EH (cell line): ENCODE results near the gene VEZT.
"Not testable (repeated sequence)": the region's sequence is repeated elsewhere in the genome, so short reads cannot be mapped to it uniquely, and the experiment has no call there.

Source experiments
- DNase-seq: peaks from one replicate; pipeline ENCODE4 v3.0.0-alpha.2; 2015; ENCODE audit warnings: low read depth

VEZT gene

DNA sequence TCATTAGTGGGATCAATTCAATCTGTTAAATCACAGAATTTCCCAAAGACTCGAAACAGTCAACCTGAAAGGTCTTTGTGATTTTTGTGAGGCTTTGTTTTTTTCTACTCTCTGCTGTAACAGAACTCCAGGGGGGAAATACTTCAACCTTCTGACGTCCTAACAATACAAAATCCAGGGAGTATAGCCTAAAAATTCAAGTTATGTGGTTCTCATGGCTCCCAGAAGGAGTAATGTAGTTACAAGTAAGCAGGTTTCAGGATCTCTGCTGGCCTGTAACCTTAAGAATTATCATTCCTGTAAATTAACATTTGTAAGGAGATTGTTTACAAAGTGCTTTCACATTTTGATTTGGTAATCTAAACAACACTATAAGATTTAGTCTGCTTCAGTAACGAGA, 39.9 kb downstream of the VEZT start:
- DNase-seq: no peak

GRCh38 chr12:95258151-95258550, 40.5 kb downstream of the VEZT start:
- peak; percentile 33 for DNase-seq

DNA sequence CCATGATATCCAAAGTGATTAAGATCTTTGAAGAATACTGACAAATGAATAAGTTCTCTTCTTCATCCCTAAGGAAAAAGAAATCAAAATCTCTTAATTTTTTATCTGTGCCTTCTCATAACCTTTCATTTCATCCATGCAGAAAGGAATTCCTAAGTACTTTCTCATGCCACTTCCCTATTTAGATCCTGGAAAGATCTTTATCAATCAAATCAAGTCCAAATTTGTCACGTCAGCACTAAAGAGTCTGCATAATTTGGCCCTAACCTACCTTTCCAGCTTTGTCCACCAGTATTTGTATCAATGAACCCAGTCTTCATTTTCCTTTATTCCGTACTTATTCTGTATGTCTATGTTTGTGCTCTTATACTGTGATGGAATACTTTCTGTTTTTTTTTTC, 41.2 kb downstream of the VEZT start:
- peak; percentile 10 for DNase-seq

- DNase-seq: no peak
These were observed 41.8 kb downstream of the VEZT start for GRCh38 chr12:95259368-95259767.

GRCh38 chr12:95261109-95261508, 43.5 kb downstream of the VEZT start:
- DNase-seq: no peak

DNA sequence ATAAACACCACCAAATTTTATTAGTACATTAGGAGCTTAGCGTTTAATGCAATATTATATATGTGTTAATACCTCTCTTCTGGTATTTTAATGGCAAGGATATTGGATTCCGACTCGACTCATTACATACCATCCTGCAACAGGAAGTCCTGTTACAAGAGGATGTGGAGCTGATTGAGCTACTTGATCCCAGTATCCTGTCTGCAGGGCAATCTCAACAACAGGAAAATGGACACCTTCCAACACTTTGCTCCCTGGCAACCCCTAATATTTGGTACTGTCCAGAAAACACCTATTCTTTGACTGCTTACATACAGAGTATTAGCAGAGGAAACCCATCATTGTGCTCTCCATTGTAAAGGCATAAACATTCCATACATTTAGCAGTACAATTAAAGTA, 45.2 kb downstream of the VEZT start:
- peak; percentile 41 for DNase-seq

GRCh38 chr12:95265765-95266164, 48.2 kb downstream of the VEZT start:
- DNase-seq: no peak

GRCh38 chr12:95266254-95266653, 48.6 kb downstream of the VEZT start:
- no peak for DNase-seq

DNA sequence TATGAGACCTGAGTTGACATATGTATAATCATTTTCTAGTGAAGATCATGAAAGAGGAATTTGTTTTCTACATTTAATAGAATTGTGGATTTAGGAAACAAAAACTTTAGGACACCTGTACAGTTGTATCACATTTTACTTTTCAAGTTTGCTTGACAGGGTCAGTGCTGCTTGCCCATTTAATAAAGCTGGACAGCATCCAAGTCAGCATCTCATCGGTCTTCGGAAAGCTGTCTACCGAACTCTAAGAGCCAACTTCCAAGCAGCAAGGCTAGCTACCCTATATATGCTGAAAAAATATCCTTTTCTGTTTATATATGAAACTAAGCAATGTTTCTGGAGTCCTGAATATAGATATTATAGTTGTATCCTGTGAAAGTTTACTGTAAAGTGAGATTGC, 52.3 kb downstream of the VEZT start:
- DNase-seq: no peak

- no peak for DNase-seq
These were observed 53.9 kb downstream of the VEZT start for GRCh38 chr12:95271465-95271864.

DNA sequence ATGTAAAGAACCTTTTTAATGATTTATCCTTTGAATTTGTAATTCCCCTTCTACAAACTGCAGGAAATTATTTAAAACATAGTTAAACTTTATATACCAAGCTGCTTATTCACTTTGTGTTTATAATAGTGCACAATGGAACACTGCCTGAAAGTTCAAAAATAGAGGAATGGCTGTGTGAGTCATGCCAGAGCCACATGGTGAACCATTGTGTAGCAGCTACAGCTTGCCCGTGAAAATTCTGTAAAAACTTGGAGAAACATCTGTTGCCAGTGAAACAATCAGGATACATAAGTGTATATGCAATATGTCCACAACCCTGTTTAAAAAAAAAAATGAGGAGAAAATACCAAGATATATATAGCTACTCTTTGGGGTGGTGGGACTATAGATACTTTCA, 59.5 kb downstream of the VEZT start:
- DNase-seq: peak; percentile 93

GRCh38 chr12:95279856-95280255, 62.2 kb downstream of the VEZT start:
- DNase-seq: no peak

GRCh38 chr12:95282266-95282665, 64.7 kb downstream of the VEZT start:
- DNase-seq: no peak

- no peak for DNase-seq
These were observed 65.8 kb downstream of the VEZT start for GRCh38 chr12:95283371-95283770.

DNA sequence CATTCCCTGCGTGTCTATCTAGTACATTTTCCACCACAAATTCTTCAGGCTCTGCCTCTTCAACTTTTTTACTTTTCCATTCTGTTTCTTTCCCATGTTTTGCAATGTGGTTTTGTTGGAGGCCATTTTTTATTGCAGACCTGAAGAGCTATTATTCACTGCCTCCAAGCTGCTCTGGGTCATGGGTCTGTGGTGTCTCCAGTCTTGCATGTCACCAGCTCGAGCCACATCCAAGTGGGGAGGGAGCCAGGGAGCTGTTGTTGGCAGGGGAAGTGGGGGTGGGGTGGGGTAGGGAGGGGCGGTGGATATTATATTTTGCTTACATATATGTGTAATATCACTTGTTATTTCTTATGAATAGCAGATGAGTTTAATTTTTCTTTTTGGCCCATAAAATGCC, 69.1 kb downstream of the VEZT start:
- peak; percentile 9 for DNase-seq

DNA sequence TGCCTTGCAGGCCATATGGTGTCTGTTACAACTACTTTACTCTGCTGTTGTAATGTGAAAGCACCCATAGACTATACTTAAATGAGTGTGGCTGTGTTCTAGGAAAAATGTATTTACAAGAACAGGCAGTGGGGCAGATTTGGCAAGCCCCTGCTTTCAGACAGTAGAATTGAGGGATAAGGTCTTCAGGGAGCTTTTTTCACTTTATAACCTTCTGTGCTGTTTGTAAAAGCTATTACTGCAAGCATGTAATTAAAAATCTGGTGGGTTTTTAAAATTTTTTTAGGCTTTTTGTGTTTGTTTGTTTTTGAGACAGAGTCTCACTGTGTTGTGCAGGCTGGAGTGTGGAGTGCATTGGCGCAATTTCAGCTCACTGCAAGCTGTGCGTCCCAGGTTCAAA, 73.9 kb downstream of the VEZT start:
- DNase-seq: no peak

DNA sequence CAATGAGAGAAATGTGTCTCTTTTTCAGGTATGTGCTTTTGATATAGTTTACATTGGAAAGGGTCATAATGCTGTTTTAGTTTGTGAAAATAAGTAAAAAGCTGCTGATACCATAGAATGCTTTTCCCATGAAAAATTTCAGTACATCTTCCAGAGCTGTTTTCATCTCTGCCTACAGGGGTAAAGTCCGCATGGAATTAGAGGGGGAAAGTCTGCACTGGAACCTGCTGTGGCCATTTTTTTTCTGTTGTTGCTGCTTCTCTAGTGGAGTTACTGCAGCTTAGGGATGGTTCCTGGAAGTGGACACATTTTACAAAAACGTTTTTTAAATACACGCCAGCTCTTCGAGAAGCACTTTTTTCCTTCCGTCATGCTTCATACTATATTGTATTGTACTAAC, 81.3 kb downstream of the VEZT start:
- DNase-seq: no peak

- DNase-seq: no peak
These were observed 82.7 kb downstream of the VEZT start for GRCh38 chr12:95300286-95300685.

- DNase-seq: peak; percentile 44
These were observed 85.9 kb downstream of the VEZT start for GRCh38 chr12:95303476-95303875.

DNA sequence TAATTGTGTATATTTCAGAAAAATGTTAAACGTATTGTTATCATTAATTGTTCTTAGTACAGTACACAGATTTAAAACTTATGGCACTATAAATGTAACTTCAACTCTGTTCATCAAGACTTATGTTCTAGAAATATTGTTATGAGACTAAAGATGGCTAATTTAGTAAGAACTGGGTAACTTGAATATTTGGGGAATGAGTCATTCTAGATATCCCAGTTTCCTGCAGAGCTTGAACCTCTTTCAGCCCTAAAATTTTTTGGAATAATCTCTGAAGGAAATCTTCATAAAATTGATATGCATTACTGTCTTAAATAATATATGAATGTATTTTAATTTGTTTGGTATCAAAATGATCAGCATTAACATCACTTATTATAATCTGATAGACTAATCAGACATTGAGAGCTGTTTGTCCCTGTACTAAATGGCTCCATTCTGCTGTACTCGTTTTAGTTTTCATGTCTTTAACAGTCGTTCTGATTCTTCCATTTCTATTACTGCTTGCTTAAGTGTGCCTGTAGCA, 87.1 kb downstream of the VEZT start:
- DNase-seq: peak; percentile 66

DNA sequence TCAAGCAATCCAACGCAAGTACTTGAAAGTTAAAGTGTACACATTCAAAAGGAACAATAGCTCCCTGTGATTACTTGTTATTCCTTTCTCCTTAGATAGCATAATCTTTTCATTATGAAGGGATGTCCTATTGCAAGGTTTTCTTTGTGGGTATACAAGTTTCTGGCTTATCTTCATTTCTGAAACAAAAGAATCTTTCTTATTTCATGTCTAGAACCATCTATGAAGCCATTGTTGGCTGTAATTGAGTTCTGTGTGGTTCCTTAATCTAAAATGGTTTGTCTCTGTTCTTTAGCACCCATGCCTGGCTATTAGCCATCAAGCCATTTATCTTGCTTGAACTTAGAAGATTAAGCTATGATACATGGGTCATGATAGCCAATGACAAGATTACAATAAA, 95.0 kb downstream of the VEZT start:
- DNase-seq: no peak

DNA sequence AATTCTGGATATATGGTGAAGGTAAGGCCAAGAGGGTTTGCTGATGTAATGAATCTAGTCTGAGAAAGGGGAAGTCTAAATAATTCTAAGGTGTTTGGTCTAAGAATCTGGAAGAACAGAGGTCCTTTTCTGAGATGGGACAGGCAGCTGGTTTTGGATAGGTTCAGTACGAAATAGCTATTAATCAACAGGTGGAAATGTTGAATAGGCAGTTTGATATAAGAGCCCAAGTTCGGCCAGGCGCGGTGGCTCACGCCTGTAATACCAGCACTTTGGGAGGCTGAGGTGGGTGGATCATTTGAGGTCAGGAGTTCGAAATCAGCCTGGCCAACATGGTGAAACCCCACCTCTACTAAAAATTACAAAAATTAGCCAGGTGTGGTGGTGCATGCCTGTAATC, 97.1 kb downstream of the VEZT start:
- DNase-seq: not testable (repeated sequence)

GRCh38 chr12:95316798-95317197, 99.2 kb downstream of the VEZT start:
- no peak for DNase-seq

- DNase-seq: peak; percentile 86
These were observed 100.5 kb downstream of the VEZT start for GRCh38 chr12:95318071-95318545.
